ENCODE data around the gene SLC4A2.

SLC4A2 gene

DNA sequence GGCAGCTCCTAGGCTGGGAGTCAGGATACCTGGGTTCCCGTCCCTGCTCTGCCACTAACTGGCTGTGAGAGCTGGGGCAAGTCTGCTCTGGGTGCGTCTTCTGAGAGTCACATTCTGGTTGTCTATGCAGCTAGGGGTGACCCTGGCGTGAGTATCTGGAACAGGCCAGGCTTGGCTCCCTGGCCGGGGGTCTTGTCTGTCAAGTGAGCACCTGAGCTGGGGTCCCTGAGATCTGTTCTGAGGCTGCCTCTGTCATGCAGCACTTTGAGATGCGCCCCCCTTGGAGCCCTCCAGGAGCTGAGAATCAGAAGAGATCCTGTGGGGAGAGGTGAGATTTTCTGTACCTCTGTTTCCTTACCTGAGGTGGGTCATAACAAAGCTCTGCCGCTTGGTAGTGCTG, 34.4 kb downstream of the SLC4A2 start:
- DNase-seq (ENCODE audit: low read depth in 2 of 2), result no peak

DNA sequence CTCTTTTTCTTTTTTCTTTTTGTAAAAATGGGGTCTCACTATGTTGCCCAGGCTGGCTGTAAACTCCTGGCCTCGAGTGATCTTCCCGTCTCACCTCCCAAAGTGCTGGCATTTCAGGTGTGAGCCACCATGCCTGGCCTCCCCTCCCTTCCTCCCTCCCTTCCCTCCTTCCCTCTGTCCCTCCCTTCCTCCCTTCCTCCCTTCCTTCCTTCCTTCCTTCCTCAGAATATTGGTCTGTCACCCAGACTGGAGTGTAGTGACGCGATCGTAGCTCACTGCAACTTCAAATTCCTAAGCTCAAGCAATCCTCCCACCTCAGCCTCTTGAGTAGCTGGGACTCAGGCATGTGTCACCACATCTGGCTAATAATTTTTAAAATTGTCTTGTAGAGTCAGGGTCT, 35.3 kb downstream of the SLC4A2 start:
- DNase-seq (ENCODE audit: low read depth in 2 of 2), result no peak

DNA sequence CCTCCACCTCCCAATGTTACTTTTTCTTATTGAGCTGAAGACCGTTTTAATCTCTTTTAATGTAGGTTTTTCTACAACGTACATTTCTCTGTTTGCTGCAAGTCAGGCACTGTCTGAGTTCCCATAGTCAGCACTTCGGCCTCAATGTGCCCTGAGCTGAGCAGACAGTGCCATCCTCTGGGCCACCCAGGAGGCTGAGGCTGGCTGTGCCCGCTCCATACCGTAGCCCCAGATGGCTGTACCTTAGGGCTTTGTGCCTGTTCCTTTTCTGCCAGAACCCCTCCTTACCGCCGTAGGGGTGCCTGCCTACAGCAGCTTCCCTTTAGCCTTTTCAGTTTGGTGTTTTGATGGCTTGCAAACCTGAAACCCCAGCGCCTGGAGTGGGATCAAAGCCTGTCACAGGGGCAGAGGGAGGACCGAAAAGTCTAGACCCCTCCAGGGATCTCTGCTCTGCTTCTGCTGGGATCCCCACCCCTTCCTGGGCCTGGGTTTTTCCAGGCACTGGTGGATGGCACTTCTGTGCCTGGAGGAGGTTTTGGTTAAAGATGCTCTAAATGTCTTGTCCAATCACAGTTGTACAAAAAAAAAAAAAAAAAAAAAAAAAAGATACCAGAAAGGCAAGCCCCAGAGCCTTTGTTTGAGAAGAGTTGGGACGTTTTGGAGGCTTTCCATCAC, 35.9 kb downstream of the SLC4A2 start:
- DNase-seq (ENCODE audit: low read depth in 2 of 2), result no peak

DNA sequence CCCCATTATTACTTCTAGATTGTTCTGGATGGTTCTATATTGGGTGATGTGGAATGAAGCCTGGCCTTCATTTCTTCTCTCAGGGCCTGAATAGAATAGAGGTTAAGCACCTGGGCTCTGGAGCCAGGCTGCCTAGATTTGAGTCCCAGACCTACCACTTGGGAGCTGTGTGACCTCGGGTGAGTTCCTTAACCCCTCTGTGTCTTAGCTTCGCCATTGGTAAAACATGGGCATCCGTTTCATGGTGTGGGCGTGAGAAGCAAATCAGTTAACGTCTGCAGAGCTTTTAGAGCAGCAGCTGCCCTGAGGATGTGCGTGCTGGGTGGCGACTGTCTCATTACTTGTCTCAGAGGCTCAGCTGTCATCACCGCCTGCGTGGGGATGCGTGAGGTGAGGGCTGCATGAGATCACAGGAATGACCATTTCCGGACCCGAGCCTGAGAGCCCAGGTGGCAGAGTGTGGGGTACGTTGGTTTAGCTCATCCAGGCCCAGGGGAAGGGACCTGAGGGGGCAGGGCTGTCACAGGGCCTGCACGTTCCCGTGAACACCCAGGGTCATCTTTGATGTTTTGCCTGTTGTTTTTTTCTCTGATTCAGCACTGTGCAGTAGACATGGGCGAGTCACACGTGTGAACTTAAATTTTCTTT, 36.6 kb downstream of the SLC4A2 start:
- DNase-seq (ENCODE audit: low read depth in 2 of 2), result no peak

DNA sequence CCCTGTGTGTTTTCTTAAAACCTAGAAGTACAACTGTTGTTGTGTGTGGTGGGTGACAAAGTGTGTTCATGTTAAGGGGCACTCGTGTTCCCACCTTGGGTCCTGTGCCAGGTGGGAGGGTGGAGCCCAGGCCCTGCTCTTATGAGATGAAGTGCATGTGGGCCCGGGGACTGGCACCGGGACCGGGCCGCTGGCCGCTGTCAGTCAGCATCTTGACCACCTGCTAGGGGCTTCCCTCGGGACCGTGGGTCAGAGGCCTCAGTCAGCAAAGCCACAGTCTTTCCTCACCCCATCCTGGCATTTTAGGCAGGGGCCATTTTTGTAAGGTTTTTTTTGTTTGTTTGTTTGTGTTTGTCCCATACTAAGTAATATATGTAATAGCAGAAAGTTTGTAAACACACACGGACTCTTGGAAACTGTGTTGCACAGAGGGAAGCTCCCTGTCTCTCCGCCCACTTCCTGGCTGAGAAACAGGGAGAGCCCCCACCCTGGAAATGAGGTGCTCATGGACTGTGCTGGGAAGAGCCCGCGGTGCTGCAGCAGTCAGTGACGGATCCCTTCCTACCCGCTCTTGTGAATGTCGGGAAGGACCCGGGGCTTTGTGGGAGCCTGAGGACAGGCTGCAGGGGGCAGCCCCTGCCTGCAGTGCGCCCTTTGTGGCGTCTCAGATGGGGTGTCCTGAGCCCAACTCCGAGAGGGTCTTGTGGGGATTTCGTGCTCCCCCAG, 40.3 kb downstream of the SLC4A2 start:
- DNase-seq (ENCODE audit: low read depth in 2 of 2), result no peak

DNA sequence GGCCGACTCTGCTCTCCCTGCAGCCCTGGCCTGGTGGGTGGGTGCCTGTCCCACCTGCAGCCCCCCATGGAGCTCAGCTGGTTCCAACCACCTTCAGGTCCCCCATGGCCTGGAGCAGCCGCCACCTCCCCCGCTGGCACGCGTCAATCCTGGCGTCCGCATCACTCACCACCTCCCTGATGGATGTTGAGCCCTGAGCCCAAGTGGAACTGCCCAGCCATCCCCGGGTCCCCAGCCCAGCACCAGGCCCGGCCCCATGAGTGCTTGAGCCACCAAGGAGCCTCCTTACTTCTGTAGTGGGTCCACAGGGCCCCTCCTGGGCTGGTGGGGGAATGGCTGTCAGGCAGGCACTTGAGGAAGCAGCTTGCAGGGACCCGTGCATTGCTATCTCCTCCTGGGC, 41.5 kb downstream of the SLC4A2 start:
- DNase-seq (ENCODE audit: low read depth in 2 of 2), result no peak

DNA sequence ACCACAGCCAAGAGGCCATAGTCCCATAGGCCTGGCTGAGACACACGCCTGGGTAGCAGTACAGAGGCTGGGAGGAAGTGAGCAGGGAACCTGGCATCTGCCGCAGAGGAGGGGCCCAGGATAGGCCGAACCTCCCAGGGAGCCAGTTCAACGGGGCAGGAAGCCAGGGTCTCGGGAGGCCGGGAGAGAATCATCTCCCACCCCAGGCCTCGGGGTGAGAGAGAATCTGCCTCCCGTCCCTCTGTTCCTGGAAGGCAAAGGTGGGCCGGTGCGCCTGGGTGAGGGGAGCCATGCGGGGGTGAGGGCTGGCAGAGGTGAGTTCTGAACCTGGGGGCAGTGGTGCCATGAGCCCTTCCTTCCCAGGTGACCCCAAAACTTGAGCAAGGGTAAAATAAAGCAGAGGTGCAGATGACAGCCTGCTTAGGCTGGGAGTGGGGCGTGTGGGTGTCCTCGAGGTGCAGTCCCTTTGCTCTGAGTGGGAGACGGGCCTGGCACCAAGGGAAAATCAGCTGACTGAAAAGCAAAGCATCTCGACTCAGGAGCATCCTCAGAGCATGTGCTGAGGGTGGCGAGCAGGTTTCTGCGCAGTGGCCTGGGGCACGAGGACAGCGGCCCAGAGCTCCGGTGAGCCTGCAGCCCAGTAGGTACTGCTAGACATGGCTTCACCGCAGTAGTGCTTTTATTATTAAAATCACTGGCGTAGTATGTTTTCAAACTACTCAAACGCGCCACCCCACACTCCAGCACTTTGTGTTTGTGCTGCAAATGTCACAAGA, 42.4 kb downstream of the SLC4A2 start:
- DNase-seq (ENCODE audit: low read depth in 2 of 2), result no peak

DNA sequence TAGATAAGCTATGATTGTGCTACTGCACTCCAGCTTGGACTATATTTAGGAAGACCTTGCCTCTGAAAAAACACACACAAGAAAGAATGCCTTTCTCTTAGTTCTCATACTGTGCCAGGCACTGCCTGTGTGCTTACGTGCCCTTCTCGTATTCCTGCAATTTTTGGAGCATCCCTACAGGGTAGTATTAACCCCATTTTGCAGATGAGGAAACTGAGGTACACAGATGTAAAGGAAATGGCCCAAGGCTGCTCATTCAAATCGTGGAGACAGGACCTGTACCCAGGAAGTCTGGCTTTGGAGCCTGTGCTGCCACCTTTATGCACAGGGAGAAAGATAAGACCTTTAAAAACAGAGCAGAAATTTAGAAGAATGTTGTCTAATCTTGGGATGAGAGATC, 43.6 kb downstream of the SLC4A2 start:
- no peak for DNase-seq (ENCODE audit: low read depth in 2 of 2)

DNA sequence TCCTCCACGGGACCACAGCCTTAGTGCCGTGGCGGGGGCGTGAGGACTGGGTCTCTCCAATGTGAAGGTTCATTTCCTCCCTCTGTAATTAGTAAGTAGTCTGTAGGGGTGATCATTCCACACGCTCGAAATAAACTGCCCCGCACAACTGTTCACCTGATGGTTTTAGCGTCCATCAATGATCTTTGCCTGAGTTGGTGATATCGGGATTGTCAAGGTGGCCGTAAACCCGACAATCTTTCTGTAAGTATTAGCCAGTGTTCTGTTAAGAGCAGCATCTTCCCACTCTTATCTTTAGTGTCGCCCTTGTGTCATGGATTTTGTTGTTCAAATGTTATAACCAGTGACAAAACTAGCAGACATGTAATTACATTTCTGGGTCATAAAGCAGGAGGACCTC, 44.6 kb downstream of the SLC4A2 start:
- no peak for DNase-seq (ENCODE audit: low read depth in 2 of 2)

DNA sequence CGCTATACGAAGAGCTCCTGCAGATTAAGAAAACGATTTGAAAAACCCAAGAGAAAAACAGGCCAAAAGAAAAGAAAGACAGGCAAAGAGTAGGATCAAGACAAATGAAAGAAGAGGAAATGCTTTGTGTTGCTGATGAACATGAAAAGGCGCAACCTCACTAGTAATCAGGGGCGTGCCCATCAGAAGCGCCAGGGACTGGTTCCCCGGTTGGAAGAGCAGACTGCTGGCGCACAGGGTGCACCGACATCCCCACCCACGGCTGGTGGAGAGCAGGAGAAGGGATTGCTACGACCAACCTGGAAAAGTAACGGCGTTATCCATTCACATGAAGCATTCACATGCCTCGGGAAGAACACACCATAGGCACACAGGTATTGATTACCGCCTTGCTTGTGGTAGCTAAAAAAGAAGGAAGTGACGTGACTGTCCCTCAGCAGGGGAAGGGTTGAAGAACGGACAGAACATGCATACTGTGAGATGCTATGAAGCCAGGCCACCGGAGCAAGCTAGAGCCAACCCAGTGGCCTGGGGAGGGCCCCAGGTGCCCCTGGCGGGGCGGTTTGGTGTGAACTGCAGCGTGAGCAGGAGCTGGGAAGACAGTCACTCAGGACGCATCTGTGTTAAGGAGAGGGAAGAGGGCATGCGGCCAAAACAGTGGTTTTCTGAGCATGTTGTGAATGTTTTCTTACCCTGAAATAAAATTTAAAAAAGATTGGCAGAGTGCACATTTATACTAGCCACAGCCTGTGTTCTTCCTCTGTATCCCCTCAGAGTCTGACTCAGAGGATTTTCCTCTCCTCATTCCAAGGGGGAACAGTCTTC, 45.2 kb downstream of the SLC4A2 start:
- DNase-seq (ENCODE audit: low read depth in 2 of 2), result no peak

DNA sequence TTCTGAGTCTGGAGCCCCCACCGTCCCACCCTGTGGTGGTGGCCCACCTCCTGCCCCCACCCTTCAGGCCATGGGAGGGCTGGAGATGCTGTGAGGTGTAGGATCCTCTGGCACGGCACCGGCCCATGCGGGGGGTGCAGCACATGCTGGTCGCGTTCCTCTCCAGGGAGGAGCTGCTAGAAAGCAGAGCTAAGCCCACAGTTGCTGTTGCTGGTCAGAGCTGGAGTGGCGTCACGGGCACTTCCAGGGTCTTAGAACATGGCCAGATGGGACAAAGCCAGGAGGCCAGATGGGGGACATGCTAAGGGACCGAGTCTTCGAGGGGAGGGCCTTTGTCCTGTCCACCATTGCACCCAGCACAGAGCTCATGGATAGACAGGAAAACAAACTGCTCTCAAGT, 48.5 kb downstream of the SLC4A2 start:
- DNase-seq (ENCODE audit: low read depth in 2 of 2), result no peak

DNA sequence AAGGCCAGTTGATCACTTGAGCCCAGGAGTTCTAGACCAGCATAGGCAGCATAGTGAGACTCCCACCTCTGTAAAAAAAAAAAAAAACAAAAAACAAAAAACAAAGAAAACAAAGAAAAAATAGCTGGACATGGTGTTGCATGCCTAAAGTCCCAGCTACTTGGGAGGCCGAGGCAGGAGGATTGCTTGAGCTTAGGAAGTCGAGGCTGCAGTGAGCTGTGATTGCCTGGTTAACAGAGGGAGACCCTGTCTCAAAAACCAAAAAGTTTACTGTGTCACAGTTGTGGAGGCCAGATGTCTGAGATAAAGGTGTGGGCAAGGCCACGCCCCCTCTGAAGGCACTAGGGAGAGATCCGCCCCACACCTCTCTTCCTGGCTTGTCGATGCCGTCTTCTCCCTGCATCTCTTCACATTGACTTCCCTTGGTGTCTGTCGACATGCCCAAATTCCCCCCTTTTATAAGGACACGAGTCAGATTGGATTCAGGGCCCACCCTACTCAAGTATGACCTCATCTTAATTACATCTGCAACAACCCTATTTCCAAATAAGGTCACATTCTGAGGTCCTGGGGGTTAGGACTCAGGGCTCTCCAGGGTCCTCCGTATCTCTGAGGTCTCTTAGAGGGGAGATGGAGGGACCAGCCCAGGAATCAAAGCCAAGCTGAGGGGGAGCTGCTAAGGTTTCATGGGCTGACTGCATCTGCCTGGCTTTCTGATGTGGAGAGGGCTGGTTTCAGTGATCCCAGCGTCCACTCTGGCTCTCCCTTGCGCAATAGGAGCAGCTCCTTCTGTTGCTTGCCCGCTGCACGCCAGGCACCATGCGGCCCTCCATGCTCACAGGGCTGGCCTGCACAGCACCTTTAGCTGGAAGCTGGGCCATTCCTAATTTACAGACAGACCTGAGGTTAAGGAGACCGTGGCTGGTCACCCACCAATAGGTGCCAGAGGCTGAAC, 50.0 kb downstream of the SLC4A2 start:
- no peak for DNase-seq (ENCODE audit: low read depth in 2 of 2)

DNA sequence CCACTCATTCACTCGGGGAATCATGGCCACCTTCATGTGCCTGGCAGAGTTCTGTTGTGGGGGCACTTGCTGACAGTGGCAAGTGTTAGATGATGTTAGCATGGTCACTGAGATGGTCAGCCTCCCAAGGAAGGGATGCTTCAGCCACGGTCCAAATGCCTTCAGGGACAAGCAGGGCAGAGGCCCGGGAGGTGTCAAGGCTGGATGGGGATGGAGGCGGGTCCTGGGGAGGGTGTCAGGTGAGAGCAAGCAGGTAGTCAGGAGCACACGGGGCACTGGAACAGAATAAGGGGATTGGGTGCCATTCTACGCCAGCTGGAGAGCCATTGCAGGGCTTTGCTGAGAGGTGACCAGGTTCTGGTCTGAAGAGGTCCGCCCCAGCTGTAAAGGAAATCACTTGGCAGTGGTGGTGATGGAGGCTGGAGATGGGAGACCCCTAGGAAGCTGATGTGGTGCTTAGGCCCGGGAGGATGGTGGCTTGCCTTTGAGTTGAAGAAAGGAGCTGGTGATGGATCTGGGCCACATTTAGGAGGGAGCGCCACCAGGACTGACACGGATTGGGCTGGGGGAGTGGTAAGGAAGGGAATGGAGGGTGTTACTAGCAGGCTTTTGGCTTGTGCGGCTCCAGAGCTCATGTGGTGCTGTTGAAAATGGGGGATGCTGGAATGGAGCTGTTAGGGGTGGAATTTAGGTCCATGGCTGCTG, 51.0 kb downstream of the SLC4A2 start:
- DNase-seq (ENCODE audit: low read depth in 2 of 2), result no peak

DNA sequence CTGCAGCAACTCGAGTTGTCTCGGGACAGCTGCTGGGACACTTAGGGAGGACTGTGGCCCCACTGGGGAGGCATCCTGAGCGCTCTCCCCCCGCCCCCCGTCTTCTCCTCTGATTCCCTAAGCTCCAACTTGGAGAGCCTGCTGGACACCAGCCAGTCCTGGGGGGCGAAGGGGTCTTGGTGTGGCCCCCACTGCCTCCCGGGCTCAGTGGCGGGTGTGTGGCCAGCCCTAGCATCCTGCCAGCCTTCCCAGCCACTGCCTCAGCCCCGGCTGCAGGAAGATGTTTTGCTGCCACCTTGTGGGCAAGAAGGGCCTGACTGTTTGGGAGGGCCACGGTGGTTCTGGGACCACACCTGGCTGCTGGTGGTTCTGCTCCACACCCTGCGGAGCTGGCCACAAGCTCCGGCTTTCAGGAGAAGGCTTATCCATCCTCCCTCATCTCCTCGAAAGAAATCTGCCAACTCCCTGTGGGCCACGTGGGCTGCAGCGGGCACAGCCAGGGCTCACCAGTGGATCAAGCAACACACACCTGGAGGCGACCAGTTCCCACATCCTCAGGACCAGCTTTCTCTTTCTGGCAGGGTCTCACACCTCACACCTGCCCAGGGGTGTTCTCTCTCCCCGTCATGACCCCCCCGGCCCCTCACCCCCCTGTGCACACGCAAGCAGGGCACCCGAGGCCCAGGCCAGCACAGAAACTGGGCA, 51.7 kb downstream of the SLC4A2 start:
- peak; percentile 36 for DNase-seq (ENCODE audit: low read depth in 2 of 2)

DNA sequence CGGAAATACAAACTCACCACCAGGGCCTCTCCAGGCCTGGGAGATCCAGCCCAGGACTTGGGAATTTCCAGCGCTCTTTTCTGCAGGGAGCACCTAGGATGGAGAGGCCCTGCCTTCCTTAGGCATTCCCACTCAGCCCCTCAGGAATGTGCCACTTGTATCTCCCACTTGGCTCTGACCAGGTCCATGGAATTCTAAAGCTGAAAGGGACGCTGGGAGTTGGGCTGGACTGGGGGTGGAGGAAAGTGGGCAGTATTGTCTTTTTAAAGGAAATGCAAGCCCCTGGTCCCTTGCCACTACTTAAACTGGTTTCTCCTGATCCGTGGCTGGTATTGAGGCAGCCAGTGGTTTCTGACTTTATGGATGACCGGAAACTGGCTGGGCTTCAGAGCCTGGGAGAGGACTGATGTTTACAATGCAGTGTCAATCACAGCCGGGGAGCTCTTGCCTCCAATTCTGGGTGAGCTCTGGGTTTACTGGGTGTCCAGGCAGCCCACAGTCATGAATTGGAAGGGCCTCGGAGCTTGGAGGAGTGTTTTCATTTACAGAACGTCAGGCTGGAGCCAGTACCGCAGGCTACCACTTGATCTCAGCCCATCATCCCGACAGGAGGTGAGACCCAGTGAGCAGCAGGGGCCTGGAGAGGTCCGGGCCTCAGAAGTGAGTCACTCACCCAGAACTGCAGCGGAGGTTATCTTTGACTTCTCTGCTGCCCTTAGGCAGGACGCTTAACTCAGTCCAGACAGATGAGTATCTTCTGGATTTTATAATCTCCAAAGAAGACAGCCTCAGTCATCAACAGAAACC, 54.2 kb downstream of the SLC4A2 start:
- no peak for DNase-seq (ENCODE audit: low read depth in 2 of 2)

DNA sequence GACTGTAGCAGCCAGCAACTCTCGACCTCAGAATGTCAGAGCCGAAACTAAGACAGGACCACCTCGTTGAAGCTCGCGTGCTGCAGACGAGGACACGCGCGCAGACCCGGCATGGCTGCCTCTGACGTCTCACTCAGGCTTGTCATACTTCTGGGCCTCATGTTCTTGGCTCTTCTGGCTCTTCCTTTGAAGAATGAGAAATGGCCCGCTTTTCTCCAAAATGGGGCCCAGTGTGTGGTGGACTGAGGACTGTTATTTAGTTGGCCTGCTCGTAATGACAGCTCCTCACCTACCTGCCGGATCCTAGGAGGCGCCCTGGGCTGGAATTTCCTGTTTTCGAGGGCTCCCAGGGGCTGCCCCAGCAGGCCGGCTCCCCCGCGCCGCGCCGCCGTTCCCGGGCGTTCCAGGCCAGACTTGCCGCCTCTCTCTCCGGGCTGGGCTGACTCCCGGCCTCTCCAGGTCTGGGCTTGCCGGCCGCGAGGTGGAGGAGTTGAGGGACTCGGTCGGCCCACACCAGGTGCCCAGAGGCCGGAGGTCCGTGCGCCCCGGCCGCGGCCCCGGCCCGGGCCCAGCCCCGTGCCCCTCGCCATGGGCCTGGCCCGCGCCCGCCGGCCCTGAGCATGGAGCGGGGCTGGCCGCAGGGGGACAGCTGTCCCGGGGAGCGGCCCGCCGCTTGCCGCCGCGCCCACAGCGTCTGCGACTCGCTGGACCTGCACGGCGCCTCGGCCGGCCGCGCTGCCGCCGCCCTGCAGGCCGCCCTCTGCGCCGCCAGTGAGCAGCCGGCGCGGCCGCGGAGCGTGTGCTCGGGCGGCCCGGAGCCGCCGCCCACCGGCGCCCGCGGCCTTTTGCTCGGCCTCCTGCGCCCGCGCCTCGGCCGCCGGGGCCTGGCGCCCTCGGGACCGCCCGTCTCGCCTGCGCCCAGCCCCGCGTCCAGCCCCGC, 55.0 kb downstream of the SLC4A2 start:
- DNase-seq (ENCODE audit: low read depth in 2 of 2), result no peak
